Measurements from ENCODE around the gene SEC14L6.

GRCh38 chr22:30575859-30576258 is 29.3 kb upstream of the SEC14L6 start:
- no peak for TF ChIP-seq STAG1 (CRISPR knock-in tag; IDR thresholded peaks at IDR 0.05; ENCODE audit: borderline replicate concordance)
- TF ChIP-seq, protein P1, sequence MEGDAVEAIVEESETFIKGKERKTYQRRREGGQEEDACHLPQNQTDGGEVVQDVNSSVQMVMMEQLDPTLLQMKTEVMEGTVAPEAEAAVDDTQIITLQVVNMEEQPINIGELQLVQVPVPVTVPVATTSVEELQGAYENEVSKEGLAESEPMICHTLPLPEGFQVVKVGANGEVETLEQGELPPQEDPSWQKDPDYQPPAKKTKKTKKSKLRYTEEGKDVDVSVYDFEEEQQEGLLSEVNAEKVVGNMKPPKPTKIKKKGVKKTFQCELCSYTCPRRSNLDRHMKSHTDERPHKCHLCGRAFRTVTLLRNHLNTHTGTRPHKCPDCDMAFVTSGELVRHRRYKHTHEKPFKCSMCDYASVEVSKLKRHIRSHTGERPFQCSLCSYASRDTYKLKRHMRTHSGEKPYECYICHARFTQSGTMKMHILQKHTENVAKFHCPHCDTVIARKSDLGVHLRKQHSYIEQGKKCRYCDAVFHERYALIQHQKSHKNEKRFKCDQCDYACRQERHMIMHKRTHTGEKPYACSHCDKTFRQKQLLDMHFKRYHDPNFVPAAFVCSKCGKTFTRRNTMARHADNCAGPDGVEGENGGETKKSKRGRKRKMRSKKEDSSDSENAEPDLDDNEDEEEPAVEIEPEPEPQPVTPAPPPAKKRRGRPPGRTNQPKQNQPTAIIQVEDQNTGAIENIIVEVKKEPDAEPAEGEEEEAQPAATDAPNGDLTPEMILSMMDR (IDR thresholded peaks at IDR 0.05 in 2 of 3, conservative IDR thresholded peaks at IDR 0.05 in 1 of 3; ENCODE audit: insufficient read depth in 2 of 3, low read depth in 1 of 3, low read length in 3 of 3), result no peak
- no peak for TF ChIP-seq ELF1 (tag; IDR thresholded peaks at IDR 0.05)
- TF ChIP-seq NRF1 (conservative IDR thresholded peaks at IDR 0.05 in 1 of 2, IDR thresholded peaks at IDR 0.05 in 1 of 2), result no peak
- TF ChIP-seq REST (IDR thresholded peaks at IDR 0.05; ENCODE audit: borderline replicate concordance), result no peak
- TF ChIP-seq REST (CRISPR knock-in tag; IDR thresholded peaks at IDR 0.05; ENCODE audit: low read depth), result no peak
- TF ChIP-seq, protein P2, sequence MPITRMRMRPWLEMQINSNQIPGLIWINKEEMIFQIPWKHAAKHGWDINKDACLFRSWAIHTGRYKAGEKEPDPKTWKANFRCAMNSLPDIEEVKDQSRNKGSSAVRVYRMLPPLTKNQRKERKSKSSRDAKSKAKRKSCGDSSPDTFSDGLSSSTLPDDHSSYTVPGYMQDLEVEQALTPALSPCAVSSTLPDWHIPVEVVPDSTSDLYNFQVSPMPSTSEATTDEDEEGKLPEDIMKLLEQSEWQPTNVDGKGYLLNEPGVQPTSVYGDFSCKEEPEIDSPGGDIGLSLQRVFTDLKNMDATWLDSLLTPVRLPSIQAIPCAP (CRISPR knock-in tag; IDR thresholded peaks at IDR 0.05; ENCODE audit: borderline replicate concordance), result no peak
- no peak for TF ChIP-seq TBP (optimal IDR thresholded peaks at IDR 0.05; ENCODE audit: low read depth, low read length)
- TF ChIP-seq TEAD4 (IDR thresholded peaks at IDR 0.05; ENCODE audit: low read length), result no peak
- TF ChIP-seq TEAD4 (CRISPR knock-in tag; IDR thresholded peaks at IDR 0.05; ENCODE audit: borderline replicate concordance), result no peak
- TF ChIP-seq ATF3 (IDR thresholded peaks at IDR 0.05), result no peak
- no peak for TF ChIP-seq ATF3 (CRISPR knock-in tag; conservative IDR thresholded peaks at IDR 0.05)
- no peak for TF ChIP-seq TCF7 (IDR thresholded peaks at IDR 0.05; ENCODE audit: borderline replicate concordance)
- TF ChIP-seq EZH2 (IDR thresholded peaks at IDR 0.05; ENCODE audit: borderline replicate concordance, low read depth, low read length), result no peak
- TF ChIP-seq, protein P3, sequence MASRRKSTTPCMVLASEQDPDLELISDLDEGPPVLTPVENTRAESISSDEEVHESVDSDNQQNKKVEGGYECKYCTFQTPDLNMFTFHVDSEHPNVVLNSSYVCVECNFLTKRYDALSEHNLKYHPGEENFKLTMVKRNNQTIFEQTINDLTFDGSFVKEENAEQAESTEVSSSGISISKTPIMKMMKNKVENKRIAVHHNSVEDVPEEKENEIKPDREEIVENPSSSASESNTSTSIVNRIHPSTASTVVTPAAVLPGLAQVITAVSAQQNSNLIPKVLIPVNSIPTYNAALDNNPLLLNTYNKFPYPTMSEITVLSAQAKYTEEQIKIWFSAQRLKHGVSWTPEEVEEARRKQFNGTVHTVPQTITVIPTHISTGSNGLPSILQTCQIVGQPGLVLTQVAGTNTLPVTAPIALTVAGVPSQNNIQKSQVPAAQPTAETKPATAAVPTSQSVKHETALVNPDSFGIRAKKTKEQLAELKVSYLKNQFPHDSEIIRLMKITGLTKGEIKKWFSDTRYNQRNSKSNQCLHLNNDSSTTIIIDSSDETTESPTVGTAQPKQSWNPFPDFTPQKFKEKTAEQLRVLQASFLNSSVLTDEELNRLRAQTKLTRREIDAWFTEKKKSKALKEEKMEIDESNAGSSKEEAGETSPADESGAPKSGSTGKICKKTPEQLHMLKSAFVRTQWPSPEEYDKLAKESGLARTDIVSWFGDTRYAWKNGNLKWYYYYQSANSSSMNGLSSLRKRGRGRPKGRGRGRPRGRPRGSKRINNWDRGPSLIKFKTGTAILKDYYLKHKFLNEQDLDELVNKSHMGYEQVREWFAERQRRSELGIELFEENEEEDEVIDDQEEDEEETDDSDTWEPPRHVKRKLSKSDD (conservative IDR thresholded peaks at IDR 0.05; ENCODE audit: low read length), result no peak
- TF ChIP-seq MAFK (IDR thresholded peaks at IDR 0.05; ENCODE audit: low read length), result no peak
- TF ChIP-seq ZBTB26 (CRISPR knock-in tag; IDR thresholded peaks at IDR 0.05), result no peak
